Esophagus mucosa (tissue), 1 donor: Measurements from ENCODE around the gene PC. TPM values are rescaled to one million over a fixed set of nuclear protein-coding genes. Genes with fewer than 3 reads are reported as not detected.

Experiments used
- ATAC-seq: fragments of 200-7000 bp; cut with Tn5 transposase; one replicate; pipeline ENCODE4 v1.9.1; 2020
- total RNA-seq: library from RNA; stranded (reverse); gene quantifications from one replicate; pipeline ENCODE4 v1.2.4, GENCODE V29; 2023
- donor health status: DM: yes; HTN: yes; CAD: no.

The PC gene
- total RNA-seq, 1 donor from 2014 or later, result 50.5 TPM

GRCh38 chr11:66854231-66854661 lies 103.9 kb downstream of the PC start:
- no peak for ATAC-seq

- ATAC-seq, result no peak
These were observed 104.6 kb downstream of the PC start for GRCh38 chr11:66853242-66854229.

GRCh38 chr11:66852466-66853241 lies 105.5 kb downstream of the PC start:
- no peak for ATAC-seq

DNA sequence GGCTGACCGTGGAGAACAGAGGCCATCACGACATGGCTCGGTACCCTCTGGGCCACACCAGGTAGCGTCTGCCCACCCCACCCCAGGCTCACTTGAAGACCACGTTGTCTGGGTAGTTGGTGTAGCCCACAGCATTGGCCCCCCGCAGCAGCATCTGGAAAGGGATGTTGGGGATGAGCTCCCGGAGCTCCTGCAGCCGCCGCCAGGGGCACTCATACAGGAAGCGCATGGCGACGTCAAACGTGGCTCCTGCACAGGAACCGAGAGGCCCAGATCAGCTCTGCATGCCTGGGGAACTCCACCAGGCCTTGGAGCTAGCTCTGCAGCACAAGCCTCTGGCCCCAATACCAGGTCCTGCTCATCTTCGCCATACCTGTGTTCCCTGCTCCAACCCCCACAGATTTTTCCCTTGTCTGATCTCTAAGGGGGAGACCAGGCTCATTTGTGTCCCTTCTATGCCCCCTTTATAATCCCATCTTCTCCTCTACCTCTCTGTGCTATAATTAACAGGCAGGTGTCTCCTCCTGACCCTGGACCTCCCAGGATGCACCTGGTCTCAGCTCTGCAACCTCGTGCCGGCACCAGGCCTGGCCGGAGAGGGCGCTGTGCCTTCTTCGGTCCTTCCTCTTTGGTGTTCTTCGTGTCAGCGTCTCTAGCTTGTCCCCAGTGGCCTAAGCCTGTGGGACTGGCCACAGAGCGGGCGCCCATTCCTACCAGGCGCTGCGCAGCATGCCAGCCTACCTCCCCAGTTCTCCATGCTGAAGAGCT lies 106.3 kb downstream of the PC start:
- no peak for ATAC-seq

DNA sequence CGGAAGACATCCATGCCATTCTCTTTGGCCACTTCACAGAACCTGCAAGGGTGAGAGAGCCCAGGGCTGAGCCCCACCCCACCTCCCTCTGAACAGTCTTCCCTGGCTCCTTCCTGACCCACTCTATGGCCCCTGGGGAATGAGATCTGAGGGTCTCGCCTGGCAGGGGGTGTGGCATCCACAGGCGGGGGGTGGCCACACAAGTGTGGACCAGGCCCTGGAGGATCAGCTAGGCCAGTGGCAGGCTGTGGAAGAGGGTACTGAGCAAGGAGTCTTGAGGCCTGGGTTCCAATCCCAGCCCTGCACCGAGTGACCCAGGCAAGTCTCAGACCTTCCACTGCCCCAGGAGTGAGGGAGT lies 107.0 kb downstream of the PC start:
- ATAC-seq, result no peak

DNA sequence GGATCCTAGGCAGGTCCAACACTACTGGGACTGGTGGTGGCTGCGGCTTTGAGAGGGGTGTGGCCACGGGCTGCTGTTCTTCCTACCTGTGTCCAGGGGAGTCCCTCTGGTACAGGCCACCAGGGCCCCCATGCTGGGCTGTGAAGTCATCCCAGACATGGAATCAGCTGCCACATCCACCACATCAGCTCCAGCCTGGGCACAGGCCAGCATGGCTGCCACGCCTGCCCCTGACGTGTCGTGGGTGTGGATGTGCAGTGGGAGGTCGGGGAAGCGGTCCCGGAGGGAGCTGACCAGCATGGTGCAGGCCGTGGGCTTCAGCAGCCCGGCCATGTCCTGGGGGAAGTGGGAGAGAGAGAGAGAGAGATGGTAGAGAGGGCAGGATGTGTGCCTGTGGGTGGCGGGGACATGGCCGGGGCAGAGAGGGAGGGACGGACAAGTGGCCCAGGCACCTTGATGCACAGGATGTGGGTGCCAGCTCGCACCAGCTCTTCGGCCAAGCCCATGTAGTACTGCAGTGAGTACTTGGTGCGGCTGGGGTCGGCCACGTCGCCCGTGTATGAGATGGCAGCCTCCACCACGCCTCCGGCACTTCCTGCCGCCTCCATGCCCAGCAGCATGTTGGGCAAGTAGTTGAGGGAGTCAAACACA lies 107.5 kb downstream of the PC start:
- ATAC-seq, result no peak

- ATAC-seq, result no peak
These were observed 108.0 kb downstream of the PC start for GRCh38 chr11:66850235-66850587.

DNA sequence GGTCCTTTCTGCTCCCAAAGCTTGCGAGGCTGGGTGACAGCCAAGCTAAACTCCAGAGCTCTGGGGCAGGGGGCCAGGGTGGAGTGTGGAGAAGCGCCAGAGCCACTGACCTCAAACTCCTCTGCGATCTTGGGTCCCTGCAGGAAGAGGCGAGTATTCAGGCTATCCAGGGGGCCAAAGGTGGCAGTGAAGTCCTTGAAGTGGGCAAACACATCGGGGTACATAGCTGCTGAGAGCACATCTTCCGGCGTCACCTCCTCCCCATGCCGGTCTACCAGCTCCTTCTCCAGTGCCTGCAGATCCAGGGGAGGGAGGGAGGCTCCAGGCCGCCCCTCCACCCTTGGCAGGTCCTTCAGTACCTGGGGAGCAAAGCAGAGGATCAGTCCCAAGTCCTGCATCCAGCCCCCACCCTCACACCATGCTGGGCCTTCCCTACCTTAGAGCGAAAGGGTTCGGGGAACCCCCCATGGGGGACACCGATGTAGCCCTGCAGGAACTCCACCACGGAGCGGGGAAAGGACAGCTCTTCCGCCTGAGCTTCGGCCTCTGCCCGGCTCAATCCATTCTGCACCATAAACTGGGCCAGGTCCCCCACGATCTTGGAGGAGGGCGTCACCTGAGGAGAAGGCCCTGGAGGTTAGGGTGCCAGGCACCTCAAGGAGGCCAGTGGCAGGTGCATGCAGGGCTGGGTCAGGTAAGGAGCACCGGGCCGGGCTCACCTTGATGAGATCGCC lies 108.5 kb downstream of the PC start:
- ATAC-seq, result no peak

DNA sequence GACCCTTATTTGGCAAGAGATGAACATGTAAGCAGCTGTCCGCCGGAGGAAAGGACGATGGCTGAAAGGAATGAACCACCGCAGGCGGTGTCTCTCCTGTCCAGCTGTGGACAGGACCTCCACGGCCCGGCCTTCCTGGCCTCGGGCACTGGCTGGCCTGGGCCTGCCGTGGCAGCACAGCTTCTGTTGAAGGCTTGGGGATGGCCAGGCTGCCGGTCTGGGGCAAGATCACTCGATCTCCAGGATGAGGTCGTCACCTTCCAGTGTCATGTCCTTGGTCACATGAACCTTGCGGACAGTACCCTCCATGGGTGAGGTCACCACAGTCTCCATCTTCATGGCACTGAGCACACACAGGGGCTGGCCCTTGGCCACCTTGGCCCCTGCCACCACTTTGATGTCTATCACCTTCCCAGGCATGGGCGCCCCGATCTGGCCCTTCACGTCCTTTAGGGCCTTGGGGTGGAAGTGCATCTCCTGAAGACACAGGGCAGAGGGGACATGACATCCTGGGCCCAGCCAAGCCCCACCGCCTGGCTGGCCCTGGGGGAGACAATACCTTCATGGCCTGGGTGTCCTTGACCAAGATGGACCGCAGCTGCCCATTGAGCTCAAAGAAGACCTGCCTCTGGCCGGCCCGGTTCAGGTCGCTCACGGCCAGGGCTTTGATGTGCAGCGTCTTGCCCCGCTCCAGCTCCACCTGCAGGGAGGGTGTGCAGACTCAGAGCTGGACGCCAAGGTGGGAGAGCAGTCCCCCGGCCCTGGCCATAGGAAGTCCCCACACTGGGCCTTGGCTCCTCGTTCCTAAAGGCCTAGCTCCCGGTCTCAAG lies 109.3 kb downstream of the PC start:
- ATAC-seq, result no peak

DNA sequence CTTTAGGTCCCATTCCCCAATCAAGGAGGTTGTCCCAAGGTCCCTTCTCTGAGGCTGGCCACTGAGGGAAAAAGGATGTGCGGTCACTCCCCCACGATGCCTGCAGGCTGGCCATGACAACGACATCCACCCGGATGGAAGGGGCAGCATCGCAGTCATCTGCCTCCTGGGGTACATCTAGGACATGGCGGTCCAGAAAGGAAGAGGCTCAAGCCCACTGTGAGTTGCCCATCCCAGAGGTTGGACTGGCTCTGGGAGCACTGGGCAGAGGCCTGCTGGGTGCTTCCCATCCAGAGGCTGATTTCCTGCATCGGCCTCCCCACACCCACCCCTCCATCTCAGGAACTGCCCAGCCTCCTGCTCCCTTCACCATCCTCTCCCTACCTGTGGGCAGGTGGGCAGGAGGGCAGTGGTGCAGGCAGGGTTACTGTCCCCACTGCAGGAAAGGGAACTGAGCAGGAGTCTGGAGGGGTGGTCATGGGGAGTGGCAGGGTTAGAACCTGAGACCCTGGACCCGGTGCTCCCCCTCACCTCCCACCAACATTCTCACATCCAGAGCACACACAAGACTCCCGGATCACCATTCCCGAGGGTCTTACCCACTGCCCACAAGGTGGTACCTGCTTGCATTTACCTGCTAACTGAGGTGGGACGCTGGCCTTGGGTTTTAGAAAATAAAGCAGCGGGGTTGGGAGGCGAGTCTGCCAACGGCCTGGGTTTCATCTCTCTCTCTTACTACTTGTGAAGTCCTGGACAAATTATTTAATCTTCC lies 110.5 kb downstream of the PC start:
- no peak for ATAC-seq

- peak; percentile 13 for ATAC-seq
These were observed 111.5 kb downstream of the PC start for GRCh38 chr11:66846671-66847091.

DNA sequence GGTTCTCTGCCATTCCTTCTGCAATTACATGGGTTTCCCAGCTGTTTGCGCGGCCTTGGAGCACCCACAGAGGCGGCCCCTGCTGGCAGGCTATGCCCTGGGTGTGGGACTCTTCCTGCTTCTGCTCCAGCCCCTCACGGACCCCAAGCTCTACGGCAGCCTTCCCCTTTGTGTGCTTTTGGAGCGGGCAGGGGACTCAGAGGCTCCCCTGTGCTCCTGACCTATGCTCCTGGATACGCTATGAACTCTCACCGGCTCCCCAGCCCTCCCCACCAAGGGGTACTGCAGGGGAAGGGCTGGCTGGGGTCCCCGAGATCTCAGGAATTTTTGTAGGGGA lies 112.3 kb downstream of the PC start:
- no peak for ATAC-seq

DNA sequence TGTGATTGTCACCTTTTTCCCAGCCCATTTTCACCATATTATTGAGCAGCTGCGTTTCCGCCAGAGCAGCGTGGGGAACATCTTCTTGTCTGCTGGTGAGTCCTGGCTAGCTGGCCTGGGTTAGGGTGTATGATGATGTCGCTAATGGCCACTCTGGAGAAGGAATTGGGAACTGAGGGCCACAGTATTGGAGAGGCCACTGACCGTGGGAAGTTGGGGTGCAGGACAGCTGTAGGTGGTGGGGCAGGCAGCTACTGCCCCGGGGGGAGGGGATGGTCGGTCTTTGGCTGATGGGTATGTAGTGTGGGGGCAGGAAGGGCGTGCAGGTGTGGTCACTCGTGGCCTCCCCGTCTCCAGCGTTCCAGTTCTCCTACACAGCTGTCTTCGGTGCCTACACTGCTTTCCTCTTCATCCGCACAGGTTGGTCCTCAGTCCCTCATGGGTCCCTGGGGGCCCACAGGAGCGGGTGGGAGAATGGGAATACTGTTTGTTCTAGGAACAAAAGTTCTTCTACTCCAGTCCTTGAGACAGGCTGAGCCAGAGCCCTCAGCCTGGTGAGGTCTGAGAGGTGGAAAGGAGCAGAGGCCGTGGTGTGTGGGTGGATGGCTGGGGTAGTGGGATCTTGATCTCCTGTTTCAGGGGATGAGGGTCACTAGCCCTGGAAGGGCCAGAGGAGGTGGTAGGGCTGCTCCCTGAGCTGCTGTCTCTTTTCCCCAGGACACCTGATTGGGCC lies 112.9 kb downstream of the PC start:
- ATAC-seq, result no peak

GRCh38 chr11:66844496-66845142 lies 113.6 kb downstream of the PC start:
- no peak for ATAC-seq

GRCh38 chr11:66843776-66844495 lies 114.2 kb downstream of the PC start:
- ATAC-seq, result no peak

DNA sequence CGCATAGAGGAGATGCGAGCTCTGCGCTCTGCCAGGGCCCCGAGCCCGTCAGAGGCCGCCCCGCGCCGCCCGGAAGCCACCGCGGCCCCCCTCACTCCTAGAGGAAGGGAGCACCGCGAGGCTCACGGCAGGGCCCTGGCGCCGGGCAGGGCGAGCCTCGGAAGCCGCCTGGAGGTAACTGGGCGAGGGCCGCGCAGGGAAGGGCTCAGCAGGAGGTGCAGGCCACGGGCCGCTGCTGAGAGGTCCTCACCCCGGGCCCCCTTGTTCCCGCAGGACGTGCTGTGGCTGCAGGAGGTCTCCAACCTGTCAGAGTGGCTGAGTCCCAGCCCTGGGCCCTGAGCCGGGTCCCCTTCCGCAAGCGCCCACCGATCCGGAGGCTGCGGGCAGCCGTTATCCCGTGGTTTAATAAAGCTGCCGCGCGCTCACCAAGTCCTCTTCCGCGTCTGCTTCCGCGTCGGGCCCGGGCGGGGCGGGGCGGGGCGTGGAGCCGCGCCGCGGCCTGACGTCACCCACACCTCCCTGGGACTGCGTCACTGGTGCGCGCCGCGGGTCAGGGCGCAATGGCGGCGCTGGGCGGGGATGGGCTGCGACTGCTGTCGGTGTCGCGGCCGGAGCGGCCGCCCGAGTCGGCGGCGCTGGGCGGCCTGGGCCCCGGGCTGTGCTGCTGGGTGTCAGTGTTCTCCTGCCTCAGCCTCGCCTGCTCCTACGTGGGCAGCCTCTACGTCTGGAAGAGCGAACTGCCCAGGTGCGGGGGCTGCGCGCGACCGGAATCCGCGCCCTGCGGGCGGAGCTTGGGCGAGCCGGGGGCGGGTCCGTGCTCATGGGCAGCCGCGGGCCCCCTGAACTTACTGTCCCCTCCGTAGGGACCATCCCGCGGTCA lies 115.0 kb downstream of the PC start, which contains the start of gene RCE1:
TSS of gene RCE1 (plus strand) at position 546 of the 880 bp plus-strand sequence. CDS start at position 561, 15 bp downstream.
- ATAC-seq, result peak; percentile 92

DNA sequence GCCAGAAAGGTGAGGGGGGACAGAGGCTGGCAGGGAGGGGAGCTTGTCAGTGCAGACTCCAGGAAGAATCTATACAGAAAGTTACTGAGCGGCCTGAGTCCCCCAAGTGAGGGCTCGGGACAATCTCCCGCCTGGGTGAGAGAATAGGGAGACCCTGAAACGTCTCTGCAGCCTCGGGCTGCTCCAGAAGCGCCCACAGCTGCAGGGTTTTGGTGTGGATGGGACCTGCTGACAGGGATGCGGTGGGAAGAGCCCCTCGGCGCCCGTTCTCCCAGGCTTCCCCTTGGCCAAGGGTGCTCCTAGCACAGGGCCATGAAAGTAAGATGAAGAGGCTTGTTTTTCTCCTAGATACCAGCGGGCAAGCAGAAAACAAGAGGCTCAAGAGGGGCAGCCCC lies 115.7 kb downstream of the PC start:
- ATAC-seq, result peak; percentile 0
